T1000 (cell line): Measurements from ENCODE around the gene TNS3.
"Not testable (repeated sequence)": the region's sequence is repeated elsewhere in the genome, so short reads cannot be mapped to it uniquely, and the experiment has no call there.

ENCODE experiments used
- DNase-seq: peaks from one replicate; lab custom pipeline; 2025; ENCODE audit warnings: mixed read lengths; lab: John Stamatoyannopoulos, UW

The TNS3 gene

DNA sequence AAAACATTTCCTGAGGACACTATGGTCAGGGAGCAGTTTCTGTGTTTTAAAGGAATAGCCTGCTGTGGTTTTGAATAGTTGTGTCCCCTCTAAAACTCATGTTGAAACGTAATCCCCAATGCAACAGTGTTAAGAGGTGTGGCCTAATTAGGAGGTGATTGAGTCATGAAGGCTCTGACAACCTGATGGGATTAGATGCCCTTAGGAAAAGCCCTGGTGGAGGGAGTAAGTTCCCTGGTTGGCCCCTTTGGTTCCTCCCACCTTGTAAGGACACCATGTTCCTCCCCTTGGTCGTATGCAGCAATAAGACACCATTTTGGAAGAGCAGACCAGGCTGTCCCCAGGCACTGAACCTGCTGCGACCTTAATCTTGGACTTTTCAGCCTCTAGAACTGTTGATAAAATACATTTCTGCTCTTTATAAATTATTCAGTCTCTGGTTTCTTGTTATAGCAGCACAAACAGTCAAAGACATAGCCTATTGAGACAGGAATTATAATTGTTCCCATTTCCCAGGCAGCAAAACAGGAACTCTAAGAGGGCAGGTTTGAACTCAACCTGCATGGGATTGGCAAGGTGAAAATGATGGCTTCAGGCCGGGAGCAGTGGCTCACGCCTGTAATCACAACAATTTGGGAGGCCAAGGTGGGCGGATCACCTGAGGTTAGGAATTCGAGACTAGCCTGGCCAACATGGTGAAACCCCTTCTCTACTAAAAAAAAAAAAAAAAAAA is 20.5 kb upstream of the TNS3 start:
- DNase-seq = no peak

DNA sequence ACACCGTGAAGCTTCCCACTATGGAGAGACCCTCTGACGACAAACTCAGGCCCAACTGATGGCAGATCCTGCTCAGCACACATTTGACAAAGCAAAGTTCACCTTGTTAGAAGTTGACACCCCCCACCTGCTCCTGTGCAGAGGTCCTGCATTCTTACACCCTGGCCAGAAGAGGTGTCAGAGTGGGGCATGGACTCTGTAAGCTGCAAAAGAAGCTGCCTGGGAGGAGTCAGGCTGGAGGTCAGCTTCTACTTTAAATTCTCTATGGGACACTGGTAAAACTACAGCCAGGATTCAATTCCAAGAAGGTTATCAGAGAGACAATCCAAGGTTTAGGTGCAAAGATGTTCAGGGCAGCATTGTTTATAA is 20.0 kb upstream of the TNS3 start:
- no peak for DNase-seq

DNA sequence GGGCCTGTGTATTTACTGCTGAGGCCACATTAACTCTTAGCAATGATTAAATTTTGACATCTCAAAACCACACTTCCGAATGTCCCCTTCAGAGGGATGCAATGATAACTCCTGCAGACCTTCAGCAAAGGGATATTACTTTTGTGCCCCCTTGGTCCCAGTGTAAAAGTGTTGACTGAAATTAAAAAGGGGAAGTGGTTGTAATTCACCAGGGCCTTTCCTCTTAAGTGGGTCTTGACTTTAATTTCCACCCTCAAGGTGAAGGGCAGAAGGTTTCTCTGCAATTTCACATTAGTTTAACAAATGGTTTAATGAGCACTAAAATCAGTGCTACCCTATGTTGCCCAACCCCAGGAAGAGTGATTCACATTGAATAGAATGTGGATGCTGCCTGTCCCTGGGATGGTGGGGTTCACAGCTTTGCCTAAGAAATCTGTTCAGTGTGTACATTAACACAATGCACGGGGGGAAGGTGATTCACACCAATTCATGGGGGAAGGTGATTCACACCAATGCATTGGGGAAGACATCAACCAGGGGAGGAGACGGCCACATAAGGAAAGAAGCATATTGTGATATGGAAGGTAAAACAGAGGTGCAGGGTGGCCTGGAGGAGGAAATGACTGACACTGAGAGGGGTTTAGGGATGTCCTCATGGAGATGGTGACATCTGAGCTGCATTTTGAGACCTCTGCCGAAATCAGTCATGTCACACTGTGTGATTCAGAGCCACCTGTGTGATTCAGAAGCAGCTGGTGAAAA is 19.4 kb upstream of the TNS3 start:
- no peak for DNase-seq

DNA sequence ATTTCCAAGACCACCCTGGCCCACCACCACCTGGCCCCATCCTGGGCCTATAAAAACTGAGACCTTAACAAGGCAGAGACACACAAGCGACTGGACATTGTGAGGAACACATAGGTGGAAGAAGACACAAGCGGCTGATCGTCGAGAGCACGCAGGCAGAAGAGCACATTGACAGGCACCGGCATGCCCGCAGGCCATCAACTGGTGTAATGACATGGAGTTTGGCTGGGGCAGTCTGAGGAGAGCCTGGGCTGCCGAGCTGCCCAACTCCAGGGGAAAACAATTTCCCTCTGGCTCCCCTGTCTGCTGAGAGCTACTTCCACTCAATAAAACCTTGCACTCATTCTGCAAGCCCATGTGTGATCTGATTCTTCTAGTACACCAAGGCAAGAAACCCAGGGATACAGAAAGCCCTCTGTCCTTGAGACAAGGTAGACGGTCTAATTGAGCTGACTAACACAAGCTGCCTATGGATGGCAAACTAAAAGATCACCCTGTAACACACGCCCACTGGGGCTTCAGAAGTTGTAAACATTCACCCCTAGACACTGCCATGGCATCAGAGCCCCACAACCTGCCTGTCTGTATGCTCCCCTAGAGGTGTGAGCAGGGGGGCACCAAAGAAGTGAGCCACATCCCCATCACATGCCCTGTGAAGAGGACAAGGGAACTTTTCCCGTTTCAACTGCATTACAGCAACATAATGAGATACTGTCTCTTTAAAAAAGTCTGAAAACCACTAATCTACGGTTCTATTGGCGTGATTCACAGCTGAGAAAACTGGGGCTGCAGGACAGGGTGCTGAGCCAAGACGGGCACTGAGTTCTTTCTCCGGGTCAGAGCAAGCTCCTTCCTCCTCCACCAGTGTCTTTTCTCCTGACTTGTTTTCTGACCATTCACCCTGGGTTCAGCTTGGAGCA is 18.5 kb upstream of the TNS3 start:
- no peak for DNase-seq

DNA sequence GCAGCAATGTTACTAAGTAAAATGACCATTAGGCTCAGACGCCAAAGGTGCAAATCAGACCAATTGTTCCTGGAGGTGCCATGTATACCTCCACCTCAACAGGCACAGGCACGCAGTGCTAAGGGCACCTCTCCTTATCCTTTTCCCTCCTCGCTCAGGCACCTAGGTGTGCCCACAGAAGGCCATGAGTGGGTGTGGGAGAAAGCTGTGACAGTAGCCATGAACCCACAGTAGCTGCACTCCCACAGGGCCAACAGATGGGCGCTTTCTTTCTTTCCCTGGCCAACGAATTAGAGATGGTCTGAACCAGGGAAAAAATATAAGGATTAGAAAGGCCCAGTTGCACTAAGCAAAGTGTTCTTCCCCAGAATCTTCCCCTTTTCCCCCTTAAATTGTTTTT is 15.5 kb upstream of the TNS3 start:
- no peak for DNase-seq

DNA sequence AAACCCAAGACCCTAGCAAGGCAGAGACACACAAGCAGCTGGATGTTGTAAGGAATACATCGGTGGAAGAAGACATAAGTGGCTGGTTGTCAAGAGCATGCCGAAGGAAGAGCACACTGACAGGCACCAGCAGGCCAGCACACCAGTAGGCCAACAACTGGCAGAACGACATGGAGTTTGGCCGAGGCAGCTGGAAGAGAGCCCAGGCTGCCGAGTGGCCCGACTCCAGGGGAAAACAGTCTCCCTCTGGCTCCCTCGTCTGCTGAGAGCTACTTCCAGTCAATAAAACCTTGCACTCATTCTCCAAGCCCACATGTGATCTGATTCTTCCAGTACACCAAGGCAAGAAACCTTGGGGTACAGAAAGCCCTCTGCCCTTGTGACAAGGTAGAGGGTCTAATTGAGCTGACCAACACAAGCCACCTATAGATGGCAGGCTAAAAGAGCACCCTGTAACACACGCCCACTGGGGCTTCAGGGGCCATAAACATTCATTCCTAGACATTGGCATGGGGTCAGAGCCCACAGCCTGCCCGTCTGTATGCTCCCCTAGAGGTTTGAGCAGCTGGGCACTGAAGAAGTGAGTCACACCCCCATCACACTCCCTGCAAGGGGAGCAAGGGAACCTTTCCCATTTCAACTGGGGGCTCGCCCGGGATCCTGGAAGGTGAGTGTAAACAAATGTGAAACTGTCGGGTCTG is 14.7 kb upstream of the TNS3 start:
- DNase-seq = no peak

DNA sequence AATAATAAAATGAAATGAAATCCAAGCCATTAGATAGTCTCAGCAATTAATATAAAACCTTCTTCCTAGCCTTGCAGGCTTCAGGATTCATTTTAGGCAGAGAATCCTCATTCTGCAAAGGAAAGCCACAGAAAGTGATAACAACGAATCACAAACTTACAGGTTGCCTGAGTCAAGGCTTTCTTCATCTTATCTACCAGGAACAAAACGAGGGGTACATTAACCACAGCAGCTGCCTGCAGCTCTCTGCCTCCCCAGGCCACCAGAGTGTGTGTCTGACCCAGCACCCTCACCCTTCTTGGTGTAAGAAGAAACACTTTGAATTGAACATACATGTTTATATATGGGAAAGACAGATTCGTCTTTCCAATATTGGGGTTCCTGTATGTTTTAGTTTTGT is 12.5 kb upstream of the TNS3 start:
- DNase-seq = no peak

DNA sequence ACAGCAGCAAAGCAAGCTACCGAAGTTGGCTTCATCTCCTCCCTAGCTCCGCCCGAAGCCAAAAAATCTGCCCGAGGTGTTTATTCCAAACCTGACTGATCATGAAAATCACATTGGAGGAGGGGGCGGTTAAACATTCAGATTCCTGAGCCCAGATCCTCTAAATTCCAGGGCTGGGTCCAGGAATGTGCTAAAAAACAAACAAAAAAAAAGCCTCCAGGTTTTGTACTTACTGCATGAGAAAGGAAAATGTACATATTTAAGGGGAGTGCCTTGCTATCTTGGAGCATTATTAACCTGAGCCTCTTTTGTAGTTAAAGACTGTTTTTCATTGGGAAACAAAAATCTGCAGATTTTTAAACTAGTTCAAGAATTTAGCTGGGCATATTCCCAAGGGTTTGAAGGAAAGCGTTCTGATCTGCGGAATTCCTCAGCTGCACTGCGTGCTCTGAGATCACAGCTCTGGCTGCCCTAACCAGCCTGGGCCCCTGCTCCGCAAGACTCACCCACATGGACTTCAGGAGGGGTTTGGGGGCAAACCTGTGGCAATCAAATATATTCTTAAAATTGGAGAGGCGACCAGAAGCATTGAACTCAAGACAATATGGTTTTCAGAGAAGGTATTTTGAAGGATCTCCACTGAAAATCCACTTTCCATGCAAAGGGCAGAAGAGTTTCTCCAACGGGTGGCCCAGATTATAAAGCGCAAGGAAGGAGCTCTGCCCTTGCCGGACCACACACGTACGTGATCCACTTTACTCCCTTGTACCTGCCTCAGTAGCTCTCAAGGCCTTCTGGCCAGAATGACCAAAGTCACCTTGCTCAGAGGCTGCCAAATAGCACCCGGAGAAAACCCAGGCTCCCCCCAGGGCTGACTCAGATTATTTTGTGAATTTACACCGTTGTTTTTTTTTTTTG is 10.0 kb upstream of the TNS3 start:
- DNase-seq = no peak

DNA sequence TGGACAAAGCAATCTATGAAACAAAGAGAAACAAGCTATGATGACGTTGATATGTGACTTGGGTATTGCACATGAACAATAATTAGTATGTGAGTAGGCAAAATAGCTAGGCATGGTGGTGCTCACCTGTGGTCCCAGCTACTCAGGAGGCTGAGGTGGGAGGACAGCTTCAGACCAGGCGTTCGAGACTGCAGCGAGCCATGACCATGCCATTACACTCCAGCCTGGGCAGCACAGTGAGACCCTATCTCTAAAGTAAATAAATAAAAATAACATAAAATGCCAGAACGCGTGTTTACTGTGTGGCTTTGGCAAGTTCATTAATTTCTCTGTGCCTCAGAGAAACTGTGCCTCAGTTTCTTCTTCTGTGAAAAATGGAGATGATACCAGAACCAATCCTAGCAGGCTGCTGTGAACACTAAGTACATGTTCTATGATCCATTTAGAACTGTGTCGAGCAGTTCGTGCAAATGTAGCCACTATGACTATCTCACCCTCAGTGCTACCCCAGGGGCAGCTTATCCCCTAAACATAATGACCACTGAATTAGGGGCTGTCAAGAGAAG is 9.3 kb upstream of the TNS3 start:
- DNase-seq = no peak

DNA sequence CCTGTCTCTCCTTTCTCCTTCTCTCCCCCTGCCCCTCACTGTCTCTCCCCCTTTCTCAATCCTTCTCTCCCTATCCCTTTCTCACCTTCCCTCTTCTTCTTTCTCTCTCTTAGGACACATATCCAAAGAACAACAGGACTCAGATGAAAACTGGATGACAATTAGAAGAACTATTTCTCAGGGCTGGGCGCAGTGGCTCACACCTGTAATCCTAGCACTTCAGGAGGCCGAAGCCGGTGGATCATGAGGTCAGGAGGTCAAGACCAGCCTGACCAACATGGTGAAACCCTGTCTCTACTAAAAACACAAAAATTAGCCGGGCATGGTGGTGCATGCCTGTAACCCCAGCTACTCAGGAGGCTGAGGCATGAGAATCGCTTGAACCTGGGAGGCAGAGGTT is 8.3 kb upstream of the TNS3 start:
- not testable (repeated sequence) for DNase-seq

DNA sequence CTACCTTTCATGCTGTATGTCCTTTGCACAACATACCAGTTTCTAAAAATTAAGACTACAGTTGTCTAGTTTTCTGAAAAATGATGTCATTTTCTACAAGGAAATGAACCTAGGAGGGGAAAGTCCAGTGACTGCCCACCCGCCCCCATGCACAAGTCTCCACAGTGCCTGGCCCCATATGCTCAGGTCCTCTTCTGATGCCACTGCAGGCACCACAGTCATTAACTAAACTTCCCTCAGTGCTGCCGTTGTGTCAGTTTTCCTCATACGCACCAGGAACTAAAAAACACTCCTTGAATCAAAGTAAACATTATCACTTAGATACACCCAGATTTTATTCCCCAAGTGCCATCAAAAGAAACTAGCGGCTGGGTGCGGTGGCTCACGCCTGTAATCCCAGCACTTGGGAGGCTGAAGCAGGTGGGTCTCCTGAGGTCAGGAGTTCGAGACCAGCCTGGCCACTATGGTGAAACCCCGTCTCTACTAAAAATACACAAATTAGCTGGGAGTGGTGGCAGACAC is 6.9 kb upstream of the TNS3 start:
- no peak for DNase-seq

DNA sequence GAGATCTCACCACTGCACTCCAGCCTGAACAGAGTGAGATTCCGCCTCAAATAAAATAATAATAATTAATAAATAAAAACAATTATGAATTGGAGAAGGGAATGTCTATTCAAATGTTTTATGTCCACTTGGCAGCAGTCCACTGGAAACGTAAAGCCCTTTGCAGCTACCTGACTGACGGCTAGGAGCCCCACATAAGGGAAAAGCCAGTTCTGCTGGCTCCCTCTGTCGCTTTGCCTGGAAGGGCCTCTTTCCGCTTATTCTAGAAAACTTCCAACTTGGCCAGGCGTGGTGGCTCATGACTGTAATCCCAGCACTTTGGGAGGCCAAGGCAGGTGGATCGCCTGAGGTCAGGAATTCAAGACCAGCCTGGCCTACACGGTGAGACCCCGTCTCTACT is 6.1 kb upstream of the TNS3 start:
- DNase-seq = no peak

DNA sequence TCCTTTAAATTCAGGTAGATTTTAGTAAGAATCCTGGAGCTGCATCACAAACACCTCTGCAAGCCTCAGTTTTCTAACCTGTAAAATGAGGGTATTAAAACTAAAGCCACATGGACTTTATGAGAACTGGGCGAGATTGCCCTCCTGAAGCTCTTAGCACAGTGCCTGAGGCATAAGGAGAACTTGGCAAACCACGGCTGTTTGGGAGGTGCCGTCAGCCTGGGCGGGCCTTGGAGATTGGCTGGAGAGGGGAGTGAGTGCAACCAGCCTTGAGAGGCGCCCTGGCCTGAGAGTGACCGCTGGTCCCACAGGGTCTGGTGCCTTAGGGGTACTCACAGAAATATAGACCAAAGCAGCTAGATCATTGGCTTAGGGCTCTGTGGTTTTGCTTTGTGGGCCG is 5.4 kb upstream of the TNS3 start:
- no peak for DNase-seq

DNA sequence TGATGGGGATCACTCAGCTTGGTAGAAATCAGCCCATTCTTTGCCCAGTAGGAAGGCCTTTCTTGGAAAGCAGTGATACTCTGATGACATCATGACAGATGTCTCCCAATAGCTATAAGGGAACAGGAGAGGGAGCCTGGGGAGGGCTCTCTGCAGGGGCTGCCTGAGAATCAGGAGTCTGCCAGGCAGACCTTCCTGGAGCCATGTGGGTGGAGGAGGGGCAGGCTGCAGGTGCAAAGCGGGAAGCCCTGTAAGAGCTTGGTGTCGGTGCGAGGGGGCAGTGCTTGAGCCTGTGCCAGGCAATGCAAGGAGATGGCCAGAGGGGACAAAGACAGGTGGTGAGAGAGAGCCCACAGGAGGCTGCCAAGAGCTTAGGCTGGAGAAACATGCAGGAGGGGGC is 5.0 kb upstream of the TNS3 start:
- DNase-seq = no peak

DNA sequence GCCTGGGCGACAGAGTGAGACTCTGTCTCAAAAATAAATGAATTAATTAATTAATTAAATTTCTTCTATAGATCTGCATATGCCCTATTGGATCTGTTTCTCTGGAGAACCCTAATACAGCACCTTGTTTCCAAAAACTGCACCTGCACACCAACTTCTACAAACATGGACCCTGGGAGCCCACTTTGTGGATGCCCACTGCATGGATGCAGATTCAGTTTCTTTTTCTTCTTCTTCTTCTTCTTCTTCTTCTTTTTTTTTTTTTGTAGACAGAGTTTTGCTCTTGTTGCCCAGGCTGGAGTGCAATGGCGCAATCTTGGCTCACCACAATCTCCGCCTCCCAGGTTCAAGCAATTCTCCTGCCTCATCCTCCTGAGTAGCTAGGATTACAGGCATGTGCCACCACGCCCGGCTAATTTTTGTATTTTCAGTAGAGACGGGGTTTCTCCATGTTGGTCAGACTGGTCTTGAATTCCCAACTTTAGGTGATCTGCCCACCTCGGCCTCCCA is 4.3 kb upstream of the TNS3 start:
- DNase-seq = not testable (repeated sequence)

DNA sequence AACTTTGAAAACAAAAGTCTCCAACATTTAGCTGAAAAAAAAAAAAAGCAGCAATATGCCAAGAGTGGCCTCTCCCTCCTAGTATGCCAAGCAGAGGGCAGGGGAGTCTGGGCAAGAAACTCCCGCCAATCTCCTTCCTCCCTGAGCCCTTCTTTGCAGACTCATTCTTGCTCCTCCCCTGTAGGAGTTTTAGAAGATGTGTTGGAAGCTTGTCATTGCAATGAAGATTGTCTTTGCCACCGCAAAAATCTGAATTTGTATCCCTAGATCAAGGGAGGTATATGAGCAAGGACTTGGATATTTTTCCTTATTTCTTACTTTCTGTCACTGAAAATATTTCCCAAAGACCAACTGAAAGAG is 2.6 kb upstream of the TNS3 start:
- no peak for DNase-seq

DNA sequence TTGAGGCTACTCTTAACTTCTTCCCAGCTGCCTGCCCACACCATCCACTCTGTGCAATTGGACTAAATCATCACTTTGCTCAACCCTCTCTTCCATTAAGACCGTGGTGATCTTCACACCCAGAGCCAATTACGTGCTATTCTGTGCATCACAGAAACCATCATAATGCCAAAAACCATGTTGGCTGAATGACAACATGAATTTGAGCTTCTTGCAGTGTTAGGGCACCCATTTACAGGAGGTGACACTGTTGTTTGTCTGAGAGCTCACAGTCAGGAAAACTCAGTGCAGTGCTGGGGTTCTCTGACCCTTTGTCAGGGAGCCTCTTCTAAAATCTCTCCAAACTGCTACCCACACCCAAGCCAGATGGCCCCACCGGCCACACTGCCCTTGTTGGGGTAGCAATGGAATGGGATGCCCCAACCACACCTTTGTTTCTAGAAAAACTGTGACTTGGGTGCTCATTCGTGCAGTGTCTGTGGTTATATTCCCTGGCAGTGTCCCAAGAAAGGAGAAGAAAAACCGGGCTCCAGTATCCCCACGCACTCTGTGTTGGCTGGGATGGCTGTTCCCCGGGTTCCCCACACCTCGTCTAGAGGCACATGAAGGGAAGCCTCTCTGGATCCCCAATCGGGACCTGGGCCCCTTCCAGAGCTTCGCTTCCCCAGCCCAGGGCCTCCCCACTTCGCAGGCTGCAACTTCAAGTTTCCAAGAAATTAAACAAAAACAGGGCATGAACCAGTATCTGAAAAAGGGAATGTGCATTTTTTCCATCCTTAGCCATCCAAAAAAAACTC is 2.0 kb upstream of the TNS3 start:
- no peak for DNase-seq

DNA sequence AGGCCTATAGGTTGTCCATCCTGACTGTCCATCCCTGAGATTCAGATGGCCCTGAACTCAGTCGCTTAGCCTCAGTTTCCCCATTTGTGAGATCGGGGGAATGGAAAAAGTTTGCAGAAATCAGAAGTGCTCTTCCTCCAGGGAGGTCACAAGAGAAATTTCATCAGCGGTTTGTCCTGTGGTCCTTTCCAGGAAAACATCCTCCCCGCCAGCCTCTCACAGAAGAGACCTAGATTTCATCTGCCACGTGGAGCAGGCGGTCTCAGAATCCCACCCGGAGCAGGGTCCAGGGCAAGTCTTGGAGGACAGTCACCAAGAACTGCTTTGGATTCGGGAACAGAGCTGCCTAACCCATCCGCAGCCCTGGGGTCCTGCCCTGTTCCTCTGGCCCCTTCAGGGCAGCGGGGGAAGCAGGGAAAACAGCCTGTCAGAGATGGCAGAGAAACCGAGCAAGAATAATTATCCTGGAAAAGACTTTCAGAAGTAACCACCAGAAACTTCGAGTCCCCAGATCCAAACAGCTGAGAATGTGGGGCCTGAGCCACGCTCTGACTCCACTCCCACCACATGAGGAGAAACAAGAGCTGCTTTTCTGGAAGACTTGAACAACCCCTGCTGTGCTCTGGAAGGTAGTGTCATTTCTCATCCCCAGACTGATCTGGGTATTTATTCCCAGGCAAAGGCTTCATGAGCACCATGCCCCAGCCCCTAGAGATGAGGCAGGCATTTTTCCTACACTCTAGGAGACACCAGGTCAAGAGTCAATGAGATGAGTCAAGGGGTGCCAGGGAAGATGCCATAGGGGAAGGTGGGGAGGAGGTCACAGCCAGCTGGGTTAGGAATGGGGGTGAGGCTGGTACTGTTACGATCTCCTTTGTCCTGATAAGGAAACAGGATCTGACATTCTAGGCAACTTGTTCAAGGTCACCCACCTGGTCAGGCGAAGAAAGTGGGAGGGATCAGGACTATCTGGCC is 1.1 kb upstream of the TNS3 start:
- DNase-seq = no peak
